Adrenal gland (tissue), 5 donors: ENCODE measurements around the gene ARID5B.

Experiments
- POLR2A ChIP-seq, 2 donors: fragments of 450-650 bp; IDR thresholded peaks; one replicate each; pipeline ENCODE4 v1.6.1; 2017; ENCODE audit warnings: antibody characterized with exemption in 2 of 2, mild to moderate bottlenecking in 2 of 2, moderate library complexity in 1 of 2
- TF ChIP-seq, protein P1 (sequence below), 6 experiments: fragments of 450-650 bp in 4 of 6; fragments of 200-600 bp in 2 of 6; sonication (generic) in 1 of 6; IDR thresholded peaks; 1 replicate in 5 of 6; 2 replicates in 1 of 6; pipeline versions ENCODE4 v1.5.1 to v1.8.0; 2016 to 2021; ENCODE audit warnings: antibody characterized with exemption in 6 of 6, mild to moderate bottlenecking in 2 of 6, moderate library complexity in 1 of 6
- donor health status: DM: no; HTN: no; CAD: no.

- TF ChIP-seq POLR2A (IDR thresholded peaks at IDR 0.05) = no peak
- TF ChIP-seq, protein P1, sequence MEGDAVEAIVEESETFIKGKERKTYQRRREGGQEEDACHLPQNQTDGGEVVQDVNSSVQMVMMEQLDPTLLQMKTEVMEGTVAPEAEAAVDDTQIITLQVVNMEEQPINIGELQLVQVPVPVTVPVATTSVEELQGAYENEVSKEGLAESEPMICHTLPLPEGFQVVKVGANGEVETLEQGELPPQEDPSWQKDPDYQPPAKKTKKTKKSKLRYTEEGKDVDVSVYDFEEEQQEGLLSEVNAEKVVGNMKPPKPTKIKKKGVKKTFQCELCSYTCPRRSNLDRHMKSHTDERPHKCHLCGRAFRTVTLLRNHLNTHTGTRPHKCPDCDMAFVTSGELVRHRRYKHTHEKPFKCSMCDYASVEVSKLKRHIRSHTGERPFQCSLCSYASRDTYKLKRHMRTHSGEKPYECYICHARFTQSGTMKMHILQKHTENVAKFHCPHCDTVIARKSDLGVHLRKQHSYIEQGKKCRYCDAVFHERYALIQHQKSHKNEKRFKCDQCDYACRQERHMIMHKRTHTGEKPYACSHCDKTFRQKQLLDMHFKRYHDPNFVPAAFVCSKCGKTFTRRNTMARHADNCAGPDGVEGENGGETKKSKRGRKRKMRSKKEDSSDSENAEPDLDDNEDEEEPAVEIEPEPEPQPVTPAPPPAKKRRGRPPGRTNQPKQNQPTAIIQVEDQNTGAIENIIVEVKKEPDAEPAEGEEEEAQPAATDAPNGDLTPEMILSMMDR (IDR thresholded peaks at IDR 0.05) = no peak
Measured at GRCh38 chr10:61958311-61958710, 56.8 kb downstream of the ARID5B start.
